Adrenal gland (tissue), 12 donors: ENCODE measurements around the gene NUAK1. TPM values are rescaled to one million over a fixed set of nuclear protein-coding genes. Genes with fewer than 3 reads are reported as not detected.

Experiments
- DNase-seq, 7 donors: peaks; one replicate each; pipeline ENCODE4 v3.0.0-alpha.2; 2019 to 2020
- H3K27ac ChIP-seq, 5 donors: fragments of 200-600 bp; sonication (generic) in 4 of 5; 1 replicate in 3 of 5; 2 replicates in 2 of 5; pipeline versions ENCODE4 v1.5.1 to v1.8.0; 2016 to 2020; ENCODE audit warnings: mild to moderate bottlenecking in 1 of 5
- H3K27me3 ChIP-seq: fragments of 200-600 bp; 2 replicates; pipeline ENCODE4 v1.8.0; 2021
- H3K36me3 ChIP-seq, 2 donors: fragments of 200-600 bp; replicated peaks in 1 of 2; 1 replicate in 1 of 2; 2 replicates in 1 of 2; pipeline versions ENCODE4 v1.5.1 to v1.8.0; 2018 to 2022
- H3K4me1 ChIP-seq, 2 donors: fragments of 200-600 bp; replicated peaks in 1 of 2; 1 replicate in 1 of 2; 2 replicates in 1 of 2; pipeline versions ENCODE4 v1.5.1 to v1.8.0; 2018 to 2021
- H3K4me3 ChIP-seq, 4 donors: fragments of 200-600 bp; sonication (generic) in 3 of 4; one replicate each; pipeline ENCODE4 v1.5.1; 2016 to 2018
- H3K9me3 ChIP-seq, 3 donors: fragments of 200-600 bp; sonication (generic) in 1 of 3; replicated peaks in 1 of 3; 1 replicate in 2 of 3; 2 replicates in 1 of 3; pipeline versions ENCODE4 v1.5.1 to v1.8.0; 2016 to 2021
- CTCF ChIP-seq, 6 experiments: fragments of 450-650 bp in 4 of 6; fragments of 200-600 bp in 2 of 6; sonication (generic) in 1 of 6; IDR thresholded peaks; 1 replicate in 5 of 6; 2 replicates in 1 of 6; pipeline versions ENCODE4 v1.5.1 to v1.8.0; 2016 to 2021; ENCODE audit warnings: antibody characterized with exemption in 6 of 6, mild to moderate bottlenecking in 2 of 6, moderate library complexity in 1 of 6
- POLR2A ChIP-seq, 2 donors: fragments of 450-650 bp; IDR thresholded peaks; one replicate each; pipeline ENCODE4 v1.6.1; 2017; ENCODE audit warnings: antibody characterized with exemption in 2 of 2, mild to moderate bottlenecking in 2 of 2, moderate library complexity in 1 of 2
- WGBS, 4 donors: extraction: QIAGEN DNeasy Blood & Tissue Kit in 2 of 4; methylation state at CpG; one replicate each; pipeline versions ENCODE4 v1.1.5 to v1.1.7; 2013 to 2017; 5-methylcytosine and 5-hydroxymethylcytosine counted together
- intact Hi-C, 2 donors: fragments of 100-400 bp; cut with DNase I; formaldehyde crosslinking; loops; one replicate each; pipeline versions ENCODE4 v1.14.1 to v1.15.0; 2022 to 2023
- polyA plus RNA-seq, 3 donors: library from polyadenylated mRNA; stranded (reverse); fragments of 200-250 nt in 2 of 3; fragments of 350-450 nt in 1 of 3; fragmentation: Illumina TruSeq in 1 of 3; extraction: RNeasy Lipid Tissue Mini Kit (QIAGEN cat#74804) in 1 of 3; gene quantifications; one replicate each; pipeline ENCODE4 v1.2.3, GENCODE V29; 2013 to 2014
- total RNA-seq, 9 donors: library from RNA; depleted of rRNA in 4 of 9; stranded (reverse); fragments of >200 nt in 4 of 9; fragments of 120-200 nt in 1 of 9; fragmentation: NEBNext Ultra II Directional in 1 of 9; extraction: Animal tissue kit (Norgen Biotek cat#: 25700) in 1 of 9; gene quantifications; one replicate each; pipeline versions ENCODE4 v1.1.0 to v1.2.4, GENCODE V29; 2013 to 2023
- donor health status: healthy with polysubstance abuse.
- donor health status: Bipolar disorder and iron deficiency.
- donor health status: DM: yes; HTN: yes; CAD: no.
- donor health status: DM: no; HTN: no; CAD: no.
- donor health status: DM: no; HTN: no; CAD: no.
- donor health status: DM: yes; HTN: yes; CAD: no.

The NUAK1 gene
- total and polyA plus RNA-seq, 12 donors, result 2.4 to 15.1 (median 8.4) TPM

- Histone ChIP-seq H3K27ac (no peak overlapping the region), H3K4me1 (no peaks in the 10 kb centered on the region), H3K36me3 (no peaks in the 10 kb centered on the region), H3K4me3 (no peak overlapping the region), H3K27me3 (no peaks in the 10 kb centered on the region), H3K9me3 (no peaks in the 10 kb centered on the region)
- no peak for DNase-seq
- intact Hi-C loops, result no loop called here
- WGBS, 4 donors, result 71 to 80% (median 75%) methylated on average over 4 of the region's 4 CpGs
- no peak for TF ChIP-seq CTCF (IDR thresholded peaks at IDR 0.05)
- TF ChIP-seq POLR2A (IDR thresholded peaks at IDR 0.05), result no peak
These were observed 92.4 kb downstream of the NUAK1 start for GRCh38 chr12:106046301-106046846.

- Histone ChIP-seq H3K9me3 (no peaks in the 10 kb centered on the region), H3K27me3 (no peaks in the 10 kb centered on the region), H3K4me3 (no peak overlapping the region), H3K27ac (no peak overlapping the region), H3K4me1 (no peaks in the 10 kb centered on the region), H3K36me3 (no peaks in the 10 kb centered on the region)
- TF ChIP-seq CTCF (IDR thresholded peaks at IDR 0.05), result no peak
- TF ChIP-seq POLR2A (IDR thresholded peaks at IDR 0.05), result no peak
- intact Hi-C loops, result no loop called here
- 91 to 94% (median 93%) methylated on average over 4 of the region's 4 CpGs for WGBS, 4 donors
- DNase-seq, result no peak
These were observed 93.5 kb downstream of the NUAK1 start for GRCh38 chr12:106045251-106045674.

- DNase-seq, result no peak
- Histone ChIP-seq H3K27ac (no peak overlapping the region), H3K27me3 (no peaks in the 10 kb centered on the region), H3K9me3 (no peaks in the 10 kb centered on the region), H3K36me3 (no peaks in the 10 kb centered on the region), H3K4me1 (no peaks in the 10 kb centered on the region), H3K4me3 (no peak overlapping the region)
- no peak for TF ChIP-seq CTCF (IDR thresholded peaks at IDR 0.05)
- no peak for TF ChIP-seq POLR2A (IDR thresholded peaks at IDR 0.05)
- intact Hi-C loops, result no loop called here
- 50 to 57% (median 53%) methylated on average over 2 of the region's 2 CpGs for WGBS, 4 donors
These were observed 94.0 kb downstream of the NUAK1 start for GRCh38 chr12:106044773-106045172.

GRCh38 chr12:106042037-106042436, 96.7 kb downstream of the NUAK1 start:
- DNase-seq, result no peak
- 79 to 90% (median 83%) methylated on average over 4 of the region's 4 CpGs for WGBS, 4 donors
- Histone ChIP-seq H3K27ac (no peak overlapping the region), H3K36me3 (no peaks in the 10 kb centered on the region), H3K9me3 (no peaks in the 10 kb centered on the region), H3K27me3 (no peaks in the 10 kb centered on the region), H3K4me3 (no peak overlapping the region), H3K4me1 (no peaks in the 10 kb centered on the region)
- intact Hi-C loops, result no loop called here
- TF ChIP-seq CTCF (IDR thresholded peaks at IDR 0.05), result no peak
- TF ChIP-seq POLR2A (IDR thresholded peaks at IDR 0.05), result no peak
